ENCODE measurements around the gene PROP1.
"Not testable (repeated sequence)": the region's sequence is repeated elsewhere in the genome, so short reads cannot be mapped to it uniquely, and the experiment has no call there.

PROP1 gene

DNA sequence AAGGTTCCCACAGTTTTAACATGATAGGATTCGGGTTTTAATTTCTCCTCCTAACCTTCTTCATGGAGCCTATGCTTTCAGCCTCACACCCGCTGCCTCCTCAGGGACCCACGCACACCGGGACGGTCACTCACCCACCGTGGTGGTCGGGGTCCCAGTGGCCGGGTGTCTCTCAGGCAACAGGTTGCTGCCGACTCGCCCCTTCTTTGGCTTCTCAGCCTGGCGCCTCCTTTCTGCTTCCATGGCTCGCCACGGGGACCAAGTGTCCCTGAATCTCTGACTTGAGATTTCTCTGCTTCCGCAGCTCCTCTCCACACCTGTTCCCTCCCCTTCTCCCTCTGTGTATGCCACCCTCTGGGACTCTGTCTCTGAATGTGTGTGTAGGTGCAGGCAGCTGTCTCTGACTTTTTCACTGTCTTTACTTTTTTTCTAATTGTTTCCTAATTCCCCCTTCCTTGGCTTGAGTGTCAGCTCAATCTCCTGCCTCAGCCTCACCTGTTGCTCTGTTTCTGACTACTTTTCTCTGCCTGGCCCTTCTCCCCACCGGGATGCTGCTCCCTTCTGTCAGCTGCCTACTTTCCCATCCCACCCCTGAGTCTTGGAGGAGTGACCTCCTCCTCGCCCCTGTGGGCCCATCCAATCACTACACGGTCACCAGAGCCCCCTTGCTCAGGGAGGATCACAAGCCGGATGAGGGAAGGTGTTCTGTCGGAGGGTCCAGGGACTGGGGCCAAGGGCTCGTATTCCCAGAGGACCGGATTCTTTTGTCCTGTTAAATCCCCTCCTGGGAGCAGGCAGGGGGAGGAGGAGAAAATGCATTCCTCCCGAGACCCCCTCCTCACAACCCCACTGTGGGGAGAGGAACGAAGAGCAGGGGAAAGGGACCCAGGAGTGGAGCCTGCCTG is at the start of gene PROP1:
TSS of gene PROP1 (minus strand) at position 552 of the 905 bp plus-strand sequence. CDS start at position 243, 309 bp downstream.
- DNase-seq = no peak

- DNase-seq = not testable (repeated sequence)
Observed at GRCh38 chr5:178019379-178020030, 23.5 kb upstream of the PROP1 start.

GRCh38 chr5:178012758-178013157 is 16.7 kb upstream of the PROP1 start:
- DNase-seq = not testable (repeated sequence)

DNA sequence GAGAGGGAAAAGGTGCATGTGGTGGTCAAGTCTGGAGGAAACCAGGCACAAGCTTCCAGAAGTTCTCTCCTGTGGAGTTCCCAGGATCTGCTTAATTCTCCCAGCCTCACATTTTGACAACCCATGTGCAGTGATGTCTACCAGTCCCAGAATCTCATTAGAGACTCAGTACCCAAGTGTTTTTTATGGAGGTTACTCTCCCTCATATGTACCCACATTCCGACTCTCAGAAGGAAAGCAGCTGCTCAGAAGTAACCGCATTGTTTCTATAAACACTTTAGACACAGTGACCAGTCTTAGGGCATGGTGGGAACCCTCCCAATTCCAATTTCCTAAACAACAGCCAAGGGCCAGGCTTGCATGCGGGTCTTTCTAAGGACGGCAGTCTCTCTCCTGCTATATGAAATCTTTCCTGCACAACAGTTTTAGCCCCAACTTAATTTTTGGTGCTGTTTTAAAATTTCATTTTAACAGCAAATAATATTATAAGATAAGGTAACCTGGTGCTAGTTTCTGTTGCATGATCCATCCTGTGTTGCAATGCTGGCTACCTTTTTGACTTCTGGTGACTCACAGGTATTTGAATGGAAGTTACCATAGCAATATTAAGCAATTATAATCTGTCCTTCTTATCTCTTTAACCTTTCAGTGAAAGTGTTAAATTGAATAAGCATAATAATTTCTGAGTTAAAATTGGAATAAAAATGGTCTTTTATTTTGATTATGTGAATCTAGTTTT is 15.9 kb upstream of the PROP1 start:
- DNase-seq = not testable (repeated sequence)

DNA sequence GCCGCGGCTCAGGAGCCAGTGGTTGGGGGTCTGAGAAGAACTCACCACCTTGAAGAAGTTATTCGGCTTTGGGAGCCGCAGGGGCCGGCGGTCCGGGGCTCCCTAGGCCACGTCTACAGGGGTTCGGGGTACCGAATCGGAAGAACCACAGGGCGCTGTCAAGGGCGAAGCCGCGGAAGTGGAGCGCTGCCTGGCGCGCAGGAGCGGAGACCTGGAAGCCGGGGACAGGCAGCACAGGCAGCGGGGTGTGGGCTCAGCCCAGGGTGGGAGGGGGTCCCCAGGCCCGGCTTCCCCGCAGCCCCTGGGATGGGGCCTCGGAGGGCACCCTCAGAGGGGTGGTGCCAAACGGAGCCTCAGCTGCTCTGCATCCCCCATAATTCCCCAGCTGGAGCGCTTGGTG is 11.2 kb upstream of the PROP1 start:
- not testable (repeated sequence) for DNase-seq

DNA sequence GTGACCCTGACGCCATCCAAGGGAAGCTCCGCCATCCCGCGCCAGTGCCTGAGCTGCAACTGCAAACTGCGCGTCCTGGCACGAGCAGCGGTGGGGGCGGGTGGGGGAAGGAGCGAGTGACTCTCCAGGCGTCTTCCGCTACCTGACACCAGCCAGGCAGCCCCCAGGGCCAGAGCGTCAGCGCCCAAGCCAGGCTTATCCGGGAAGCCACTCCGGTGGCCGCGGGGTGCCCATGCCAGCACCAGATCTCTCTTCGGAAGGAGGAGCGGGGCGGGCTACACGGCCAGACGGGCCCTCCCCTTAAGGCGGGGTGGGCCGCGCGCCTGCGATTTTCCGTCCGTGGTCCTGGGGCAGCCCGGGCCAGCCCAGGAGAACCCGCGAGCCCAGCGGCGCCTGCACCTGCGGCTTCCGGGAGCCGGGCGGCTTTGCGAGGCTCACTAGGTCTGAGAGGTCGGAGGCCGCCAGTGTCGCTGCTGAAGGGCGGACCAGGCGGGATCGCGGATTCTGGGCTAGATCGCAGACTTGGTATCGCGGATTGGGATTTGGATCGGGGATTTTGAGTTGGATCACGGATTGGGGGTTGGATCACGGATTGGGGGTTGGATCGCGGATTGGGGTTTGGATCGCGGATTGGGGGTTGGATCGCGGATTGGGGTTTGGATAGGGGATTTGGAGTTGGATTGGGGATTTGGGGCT is 10.6 kb upstream of the PROP1 start:
- DNase-seq = peak; percentile 85 to 89

DNA sequence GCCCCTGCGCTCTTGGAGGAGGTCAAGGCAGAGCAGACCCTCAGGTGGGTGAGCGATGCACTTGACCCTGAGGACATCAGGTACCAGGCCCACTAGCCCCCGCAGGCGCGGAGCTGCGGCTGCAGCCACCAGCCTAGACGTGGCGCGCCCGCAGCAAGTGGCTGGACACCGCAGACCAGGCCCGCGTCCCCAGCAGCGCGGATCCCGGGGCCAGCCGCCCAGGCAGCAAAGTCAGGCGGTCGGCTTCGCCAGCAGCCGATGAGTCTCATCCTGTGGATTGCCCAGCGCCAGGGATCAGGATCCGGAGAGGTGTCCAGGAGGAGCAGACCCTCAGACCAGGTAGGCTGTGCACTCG is 10.1 kb upstream of the PROP1 start:
- DNase-seq = not testable (repeated sequence)

GRCh38 chr5:177997846-177998245 is 1.8 kb upstream of the PROP1 start:
- no peak for DNase-seq

DNA sequence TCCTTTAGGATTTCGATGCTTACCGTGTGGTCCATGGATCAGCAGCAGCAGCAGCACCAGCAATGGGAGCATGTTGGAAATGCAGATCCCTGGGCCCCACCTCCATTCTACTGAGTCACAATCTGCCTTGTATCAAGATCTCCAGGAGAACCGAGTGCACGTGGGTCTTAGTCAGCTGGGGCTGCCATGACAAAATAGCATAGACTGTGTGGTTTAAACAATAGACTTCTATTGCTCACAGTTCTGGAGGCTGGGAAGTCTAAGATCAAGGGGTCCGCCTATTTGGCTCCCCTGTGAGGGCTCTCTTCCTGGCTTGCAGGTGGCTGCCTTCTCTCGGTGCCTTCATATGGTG is 1.3 kb upstream of the PROP1 start:
- no peak for DNase-seq

GRCh38 chr5:177996660-177997318 is 747 bp upstream of the PROP1 start:
- no peak for DNase-seq

GRCh38 chr5:177994561-177995190 is 1.4 kb downstream of the PROP1 start:
- DNase-seq = no peak

- no peak for DNase-seq
Observed at GRCh38 chr5:177994063-177994462, 2.0 kb downstream of the PROP1 start.

DNA sequence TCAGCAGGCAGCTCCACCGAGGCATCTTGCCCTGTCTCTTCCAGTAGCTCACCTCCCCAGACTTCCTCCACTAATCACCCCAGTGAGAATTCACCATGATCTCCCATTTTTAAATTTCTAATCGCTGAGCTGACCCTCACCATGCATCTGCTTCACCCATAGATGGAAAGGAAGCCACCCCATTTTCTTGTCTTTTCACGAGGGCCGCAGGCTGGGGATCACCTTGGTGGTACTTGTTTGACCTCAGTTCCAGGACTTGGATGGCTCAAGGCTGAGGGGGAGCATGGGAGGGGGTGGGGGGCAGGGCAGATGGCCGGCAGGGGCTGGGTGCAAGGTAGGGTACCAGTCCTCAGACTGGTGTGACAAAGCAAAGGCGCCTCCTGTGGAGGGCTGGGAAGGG is 3.6 kb downstream of the PROP1 start:
- no peak for DNase-seq

DNA sequence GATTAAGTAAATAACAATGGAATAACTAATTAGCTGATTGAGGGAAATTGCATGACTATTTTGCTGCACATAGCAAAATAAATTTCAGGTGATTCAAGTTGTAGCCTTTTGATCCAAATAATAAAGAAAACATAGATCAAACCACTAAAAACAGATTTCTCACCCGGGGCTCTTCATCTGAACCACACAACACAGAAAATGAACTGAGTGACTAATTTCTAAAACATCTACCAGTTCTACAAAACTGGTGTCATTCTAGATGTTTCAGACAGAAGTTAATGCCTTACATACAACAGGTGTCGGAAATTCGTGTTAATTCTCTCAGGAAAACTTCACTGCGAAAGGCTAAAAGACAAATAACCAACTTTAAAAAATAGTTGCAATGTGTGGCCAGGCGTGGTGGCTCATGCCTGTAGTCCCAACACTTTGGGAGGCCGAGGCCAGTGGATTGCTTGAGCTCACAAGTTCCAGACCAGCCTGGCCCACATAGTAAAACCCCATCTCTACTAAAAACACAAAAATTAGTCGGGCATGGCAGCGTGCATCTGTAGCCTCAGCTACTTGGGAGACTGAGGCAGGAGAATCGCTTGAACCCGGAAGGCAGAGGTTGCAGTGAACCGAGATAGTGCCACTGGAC is 6.9 kb downstream of the PROP1 start:
- no peak for DNase-seq

DNA sequence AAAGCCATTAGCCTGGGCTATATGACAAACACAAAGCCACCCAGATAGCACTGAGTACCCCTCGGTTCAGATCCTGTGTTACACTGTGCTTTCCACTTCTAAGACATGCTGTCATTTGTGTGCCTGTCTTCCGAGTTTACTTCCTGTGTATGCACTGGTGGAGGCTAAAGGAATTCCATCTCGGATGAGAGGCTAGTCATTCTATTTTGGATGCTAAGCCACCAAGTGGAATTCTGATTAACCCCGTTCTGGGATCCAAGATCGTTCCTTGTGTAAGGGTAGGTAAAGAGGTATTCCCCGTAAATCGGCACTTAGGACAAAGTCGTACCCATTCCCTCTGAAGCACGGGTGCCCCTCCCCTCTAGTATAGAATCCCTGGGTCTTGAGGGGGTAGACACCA is 8.7 kb downstream of the PROP1 start:
- no peak for DNase-seq

DNA sequence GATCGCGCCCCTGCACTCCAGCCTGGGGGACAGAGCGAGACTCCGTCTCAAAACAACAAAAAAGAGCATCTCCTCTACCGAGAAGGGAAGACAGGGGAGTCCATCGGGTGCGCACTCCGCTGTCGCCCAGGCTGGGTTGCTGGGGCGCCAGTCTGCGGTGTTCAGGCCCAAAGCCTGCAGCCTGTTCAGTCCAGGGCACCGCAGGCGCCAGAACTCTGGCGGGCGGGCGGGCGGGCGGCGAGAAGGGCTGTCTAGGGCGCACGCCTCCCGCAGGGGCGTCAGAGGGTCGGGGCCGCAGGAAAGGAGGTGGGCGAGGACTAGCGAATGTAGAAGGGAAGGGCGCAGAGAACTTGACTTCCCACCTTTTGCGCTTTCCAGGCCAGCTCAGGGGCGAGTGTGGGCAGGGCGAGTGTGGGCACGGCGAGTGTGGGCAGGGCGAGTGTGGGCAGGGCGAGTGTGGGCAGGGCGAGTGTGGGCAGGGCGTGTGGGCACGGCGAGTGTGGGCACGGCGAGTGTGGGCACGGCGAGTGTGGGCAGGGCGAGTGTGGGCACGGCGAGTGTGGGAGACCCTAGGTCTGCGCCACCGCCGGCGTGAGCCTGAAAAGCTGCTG is 10.5 kb downstream of the PROP1 start:
- no peak for DNase-seq

GRCh38 chr5:177984584-177985206 is 11.3 kb downstream of the PROP1 start:
- no peak for DNase-seq

DNA sequence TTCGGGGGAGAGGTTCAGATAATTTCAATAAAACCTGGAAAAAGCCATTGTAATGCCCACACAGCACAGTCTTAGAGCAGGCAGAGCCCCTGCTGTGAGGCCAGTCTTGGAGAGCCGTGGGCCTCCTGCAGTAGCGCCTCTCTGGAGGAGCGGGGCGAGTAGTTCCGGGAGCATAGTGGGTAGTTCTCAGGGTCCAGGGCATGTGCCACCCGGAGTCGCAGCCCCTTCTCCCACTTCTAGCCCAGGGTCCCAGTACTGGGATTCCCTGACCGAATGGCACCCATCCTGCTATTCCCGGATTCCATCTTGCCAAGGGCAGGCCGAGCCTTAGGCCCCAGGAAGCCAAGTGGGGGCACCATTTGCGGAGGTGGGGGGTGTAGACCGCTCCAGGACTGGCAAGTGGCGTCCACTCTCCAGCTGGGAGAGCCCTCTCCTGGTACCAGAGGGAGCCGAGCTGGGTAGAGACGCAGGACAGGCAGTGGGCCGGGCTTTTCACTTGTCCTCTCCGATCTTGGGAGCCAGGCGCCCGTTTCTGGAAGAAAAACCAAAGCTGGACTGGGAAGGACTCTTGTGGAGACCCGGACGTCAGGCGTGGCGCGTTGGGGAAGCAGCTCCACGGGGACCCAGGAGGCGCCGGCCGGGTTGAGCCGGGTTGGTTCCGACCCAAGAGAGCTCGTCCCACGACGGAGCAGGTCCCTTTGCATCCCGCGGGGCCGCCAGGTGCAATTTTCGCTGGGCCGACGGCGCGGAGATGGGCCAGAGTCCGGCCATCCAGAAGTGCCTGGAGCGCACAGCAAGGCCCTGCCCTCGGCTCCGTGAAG is 12.1 kb downstream of the PROP1 start:
- no peak for DNase-seq

- no peak for DNase-seq
Observed at GRCh38 chr5:177982956-177983355, 13.1 kb downstream of the PROP1 start.
